Trophoblast cell (in vitro differentiated cells and primary cell): ENCODE measurements around the gene GPI.

Experiments used
- DNase-seq, 2 donors: peaks; one replicate each; pipeline ENCODE4 v3.0.0-alpha.2; 2016
- H2AFZ ChIP-seq: 2 replicates; pipeline ENCODE4 v1.6.1; 2013; ENCODE audit warnings: low read length, moderate library complexity, mild to moderate bottlenecking; ENCODE audit not compliant: insufficient read depth, poor library complexity
- H2AK5ac ChIP-seq: 2 replicates; pipeline ENCODE4 v1.6.1; 2013; ENCODE audit warnings: mild to moderate bottlenecking, low read length
- H2BK120ac ChIP-seq: 2 replicates; pipeline ENCODE4 v1.6.1; 2013; ENCODE audit warnings: low read length, mild to moderate bottlenecking, moderate library complexity; ENCODE audit not compliant: insufficient read depth, poor library complexity
- H2BK12ac ChIP-seq: 2 replicates; pipeline ENCODE4 v1.6.1; 2013; ENCODE audit warnings: mild to moderate bottlenecking, low read length, moderate library complexity
- H2BK5ac ChIP-seq: 2 replicates; pipeline ENCODE4 v1.6.1; 2013; ENCODE audit warnings: low read length, low read depth, moderate library complexity, mild to moderate bottlenecking; ENCODE audit not compliant: poor library complexity
- H3K14ac ChIP-seq: 2 replicates; pipeline ENCODE4 v1.6.1; 2013; ENCODE audit warnings: mild to moderate bottlenecking, low read length
- H3K18ac ChIP-seq: 2 replicates; pipeline ENCODE4 v1.6.1; 2013; ENCODE audit warnings: mild to moderate bottlenecking, low read length
- H3K23ac ChIP-seq: 2 replicates; pipeline ENCODE4 v1.6.1; 2013; ENCODE audit warnings: low read length
- H3K27ac ChIP-seq: 2 replicates; pipeline ENCODE4 v1.5.1; 2013; ENCODE audit warnings: low read depth, mild to moderate bottlenecking, inconsistent platforms, low read length, moderate library complexity
- H3K27me3 ChIP-seq: 2 replicates; pipeline ENCODE4 v1.6.1; 2013; ENCODE audit warnings: inconsistent platforms, mild to moderate bottlenecking, low read length, moderate library complexity; ENCODE audit not compliant: insufficient read depth
- H3K36me3 ChIP-seq, 2 experiments: 1 replicate in 1 of 2; 2 replicates in 1 of 2; pipeline ENCODE4 v1.6.1; 2013; ENCODE audit warnings: low read length in 2 of 2, mild to moderate bottlenecking in 2 of 2, moderate library complexity in 1 of 2; ENCODE audit not compliant: insufficient read depth in 2 of 2, control insufficient read depth in 1 of 2
- H3K4ac ChIP-seq: 2 replicates; pipeline ENCODE4 v1.6.1; 2013; ENCODE audit warnings: low read depth, mild to moderate bottlenecking, low read length, moderate library complexity
- H3K4me1 ChIP-seq, 2 experiments: 1 replicate in 1 of 2; 2 replicates in 1 of 2; pipeline ENCODE4 v1.6.1; 2013; ENCODE audit warnings: low read length in 2 of 2, mild to moderate bottlenecking in 2 of 2, moderate library complexity in 1 of 2; ENCODE audit not compliant: insufficient read depth in 2 of 2, control insufficient read depth in 1 of 2
- H3K4me2 ChIP-seq: 2 replicates; pipeline ENCODE4 v1.6.1; 2013; ENCODE audit warnings: inconsistent platforms, mild to moderate bottlenecking, low read length, moderate library complexity
- H3K4me3 ChIP-seq: 2 replicates; pipeline ENCODE4 v1.5.1; 2013; ENCODE audit warnings: mild to moderate bottlenecking, low read depth, low read length, inconsistent platforms
- H3K79me1 ChIP-seq: one replicate; pipeline ENCODE4 v1.6.1; 2013; ENCODE audit warnings: low read length
- H3K79me2 ChIP-seq: 2 replicates; pipeline ENCODE4 v1.6.1; 2013; ENCODE audit warnings: low read length, mild to moderate bottlenecking; ENCODE audit not compliant: control insufficient read depth, insufficient read depth, poor library complexity
- H3K9ac ChIP-seq: 2 replicates; pipeline ENCODE4 v1.6.1; 2013; ENCODE audit warnings: mild to moderate bottlenecking, low read length
- H3K9me3 ChIP-seq: 2 replicates; pipeline ENCODE4 v1.6.1; 2013; ENCODE audit warnings: low read depth, mild to moderate bottlenecking, control low read depth, inconsistent platforms, low read length; ENCODE audit not compliant: insufficient read depth
- H4K12ac ChIP-seq: 2 replicates; pipeline ENCODE4 v1.6.1; 2013; ENCODE audit warnings: low read depth, mild to moderate bottlenecking, low read length, moderate library complexity
- H4K8ac ChIP-seq: 2 replicates; pipeline ENCODE4 v1.6.1; 2013; ENCODE audit warnings: low read depth, mild to moderate bottlenecking, low read length, moderate library complexity
- H4K91ac ChIP-seq: one replicate; pipeline ENCODE4 v1.6.1; 2013; ENCODE audit warnings: low read depth, mild to moderate bottlenecking, low read length, moderate library complexity
- WGBS: extraction: QIAGEN DNeasy Blood & Tissue Kit; methylation state at CpG from one replicate; pipeline ENCODE4 v1.1.7; 2013; ENCODE audit warnings: missing lambda C conversion rate; ENCODE audit not compliant: insufficient read length, insufficient coverage; ENCODE audit errors: extremely low coverage; 5-methylcytosine and 5-hydroxymethylcytosine counted together

The GPI gene

DNA sequence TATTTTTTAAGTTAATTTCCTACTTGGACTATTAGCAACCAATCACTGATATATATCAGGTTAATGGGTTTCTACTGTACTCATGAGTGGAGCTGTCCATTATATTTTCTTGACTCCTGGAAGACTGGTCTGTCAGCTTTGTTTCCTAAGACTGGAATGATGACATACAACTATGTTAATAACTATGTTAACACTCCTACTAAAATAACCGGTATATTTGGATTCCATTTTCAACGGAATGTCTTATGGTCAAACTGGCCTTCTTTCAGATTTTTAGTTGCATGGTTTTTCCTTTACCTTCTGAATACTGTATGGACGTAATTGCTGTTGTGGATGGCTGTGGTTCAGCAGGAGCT, 45.8 kb upstream of the GPI start:
- H2BK5ac ChIP-seq: no peak overlapping the region
- H3K9ac ChIP-seq: no peak overlapping the region
- no peak overlapping the region for H4K12ac ChIP-seq
- no peak overlapping the region for H4K91ac ChIP-seq
- H3K4me2 ChIP-seq: no peak overlapping the region
- peaks cover 21 to 35% of the 10 kb centered on the region in 2 experiments for H3K4me1 ChIP-seq
- no peak overlapping the region for H2AK5ac ChIP-seq
- H2AFZ ChIP-seq: no peak overlapping the region
- H3K79me1 ChIP-seq: peaks cover 5% of the 10 kb centered on the region
- H3K79me2 ChIP-seq: peaks cover 5% of the 10 kb centered on the region
- no peak overlapping the region for H3K4ac ChIP-seq
- no peak overlapping the region for H3K14ac ChIP-seq
- peaks cover 10 to 13% of the 10 kb centered on the region in 2 experiments for H3K36me3 ChIP-seq
- H3K9me3 ChIP-seq: no peaks in the 10 kb centered on the region
- H3K4me3 ChIP-seq: no peak overlapping the region
- no CpG with 5 or more reads among the region's 3 CpGs for WGBS
- DNase-seq: peak; percentile 53 to 99
- no peak overlapping the region for H4K8ac ChIP-seq
- H2BK12ac ChIP-seq: no peak overlapping the region
- peak overlapping the region; percentile 40 for H3K27ac ChIP-seq
- no peaks in the 10 kb centered on the region for H3K27me3 ChIP-seq
- H3K18ac ChIP-seq: no peak overlapping the region
- no peak overlapping the region for H2BK120ac ChIP-seq
- no peak overlapping the region for H3K23ac ChIP-seq

GRCh38 chr19:34319785-34320184, 45.2 kb upstream of the GPI start:
- H3K4me1 ChIP-seq: peaks cover 21 to 35% of the 10 kb centered on the region in 2 experiments
- no peak overlapping the region for H3K14ac ChIP-seq
- H4K91ac ChIP-seq: no peak overlapping the region
- H3K4ac ChIP-seq: no peak overlapping the region
- peaks cover 5% of the 10 kb centered on the region for H3K79me1 ChIP-seq
- peaks cover 10 to 13% of the 10 kb centered on the region in 2 experiments for H3K36me3 ChIP-seq
- no peaks in the 10 kb centered on the region for H3K9me3 ChIP-seq
- no peak overlapping the region for H2BK12ac ChIP-seq
- H3K18ac ChIP-seq: no peak overlapping the region
- peak overlapping the region; percentile 40 for H3K27ac ChIP-seq
- H3K4me3 ChIP-seq: no peak overlapping the region
- H2AFZ ChIP-seq: no peak overlapping the region
- H4K12ac ChIP-seq: no peak overlapping the region
- no peak overlapping the region for H3K9ac ChIP-seq
- H4K8ac ChIP-seq: no peak overlapping the region
- peak overlapping the region; percentile 13 for H2BK120ac ChIP-seq
- peaks cover 5% of the 10 kb centered on the region for H3K79me2 ChIP-seq
- no peak overlapping the region for H3K4me2 ChIP-seq
- peak; percentile 82 to 87 for DNase-seq
- H2BK5ac ChIP-seq: no peak overlapping the region
- H3K27me3 ChIP-seq: no peaks in the 10 kb centered on the region
- H3K23ac ChIP-seq: no peak overlapping the region
- WGBS: no CpG with 5 or more reads among the region's 11 CpGs
- no peak overlapping the region for H2AK5ac ChIP-seq

DNA sequence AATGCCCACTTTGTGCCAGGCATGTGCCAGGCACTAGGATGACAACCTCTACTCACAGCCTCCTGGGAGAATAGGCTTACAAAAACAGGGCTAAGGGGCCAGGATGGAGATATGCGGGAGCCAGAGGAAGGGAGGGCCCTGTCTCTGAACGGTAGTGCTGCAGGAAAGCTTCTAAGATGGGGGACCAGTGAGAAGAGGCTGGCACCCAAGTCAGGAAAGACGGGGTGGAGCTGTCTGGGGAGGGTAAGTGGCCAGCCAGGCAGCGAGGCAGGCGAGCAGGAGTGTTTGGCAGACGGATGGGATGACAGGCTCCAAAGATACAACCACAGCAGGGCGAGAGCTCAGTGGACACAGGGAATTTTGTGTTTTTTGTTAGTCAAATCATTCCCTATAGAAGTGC, 44.7 kb upstream of the GPI start:
- no peak overlapping the region for H3K4me2 ChIP-seq
- H3K27me3 ChIP-seq: no peaks in the 10 kb centered on the region
- H2AK5ac ChIP-seq: peak overlapping the region; percentile 93
- no peaks in the 10 kb centered on the region for H3K9me3 ChIP-seq
- no peak overlapping the region for H3K4me3 ChIP-seq
- peaks cover 13 to 15% of the 10 kb centered on the region in 2 experiments for H3K36me3 ChIP-seq
- H3K14ac ChIP-seq: peak overlapping the region; percentile 21
- H3K4me1 ChIP-seq: peaks cover 23 to 38% of the 10 kb centered on the region in 2 experiments
- peak overlapping the region; percentile 39 for H3K18ac ChIP-seq
- no peak overlapping the region for H2BK12ac ChIP-seq
- H2BK120ac ChIP-seq: no peak overlapping the region
- H3K79me2 ChIP-seq: peaks cover 5% of the 10 kb centered on the region
- no peak for DNase-seq
- H2AFZ ChIP-seq: no peak overlapping the region
- no peak overlapping the region for H3K9ac ChIP-seq
- no CpG with 5 or more reads among the region's 7 CpGs for WGBS
- no peak overlapping the region for H3K4ac ChIP-seq
- H3K27ac ChIP-seq: no peak overlapping the region
- no peak overlapping the region for H2BK5ac ChIP-seq
- no peak overlapping the region for H4K12ac ChIP-seq
- peaks cover 5% of the 10 kb centered on the region for H3K79me1 ChIP-seq
- no peak overlapping the region for H4K8ac ChIP-seq
- H3K23ac ChIP-seq: no peak overlapping the region
- H4K91ac ChIP-seq: no peak overlapping the region

- Histone ChIP-seq H3K27ac (no peak overlapping the region), H3K79me1 (peaks cover 8% of the 10 kb centered on the region), H4K91ac (no peak overlapping the region), H4K8ac (no peak overlapping the region), H3K4ac (no peak overlapping the region), H3K18ac (no peak overlapping the region), H3K4me3 (no peak overlapping the region), H3K36me3 (peaks cover 13 to 17% of the 10 kb centered on the region in 2 experiments), H3K9ac (no peak overlapping the region), H2AK5ac (no peak overlapping the region), H3K23ac (no peak overlapping the region), H2AFZ (no peak overlapping the region), H3K27me3 (no peaks in the 10 kb centered on the region), H2BK12ac (no peak overlapping the region), H3K4me1 (peaks cover 26 to 39% of the 10 kb centered on the region in 2 experiments), H2BK5ac (no peak overlapping the region), H3K14ac (no peak overlapping the region), H3K9me3 (no peaks in the 10 kb centered on the region), H4K12ac (no peak overlapping the region), H3K79me2 (peaks cover 5% of the 10 kb centered on the region), H3K4me2 (no peak overlapping the region), H2BK120ac (no peak overlapping the region)
- DNase-seq: no peak
- no CpG with 5 or more reads among the region's 6 CpGs for WGBS
Observed at GRCh38 chr19:34321735-34322134, 43.3 kb upstream of the GPI start.
